Heart right ventricle (tissue), 16 donors: ENCODE results near the gene COA1. TPM values are rescaled to one million over a fixed set of nuclear protein-coding genes. Genes with fewer than 3 reads are reported as not detected.

Experiments
- ATAC-seq, 8 donors: fragments of 200-7000 bp; cut with Tn5 transposase; one replicate each; pipeline ENCODE4 v1.9.1; 2020; ENCODE audit warnings: mild to moderate bottlenecking in 8 of 8, moderate library complexity in 8 of 8, moderate number of reproducible peaks in 1 of 8
- DNase-seq, 2 donors: peaks; one replicate each; pipeline ENCODE4 v3.0.0-alpha.2; 2020
- H3K27ac ChIP-seq, 10 donors: fragments of 200-600 bp; sonication (generic) in 2 of 10; one replicate each; pipeline versions ENCODE4 v1.5.0 to v1.8.0; 2020 to 2022; ENCODE audit warnings: mild to moderate bottlenecking in 3 of 10
- H3K27me3 ChIP-seq, 7 donors: fragments of 200-600 bp; one replicate each; pipeline ENCODE4 v1.8.0; 2021 to 2022; ENCODE audit warnings: mild to moderate bottlenecking in 2 of 7
- H3K36me3 ChIP-seq, 9 donors: fragments of 200-600 bp; sonication (generic) in 1 of 9; one replicate each; pipeline versions ENCODE4 v1.5.0 to v1.8.0; 2020 to 2022; ENCODE audit warnings: mild to moderate bottlenecking in 2 of 9
- H3K4me1 ChIP-seq, 9 donors: fragments of 200-600 bp; sonication (generic) in 1 of 9; one replicate each; pipeline versions ENCODE4 v1.5.0 to v1.8.0; 2020 to 2022; ENCODE audit warnings: mild to moderate bottlenecking in 4 of 9
- H3K4me3 ChIP-seq, 10 donors: fragments of 200-600 bp; sonication (generic) in 2 of 10; one replicate each; pipeline versions ENCODE4 v1.5.0 to v1.8.0; 2020 to 2022; ENCODE audit warnings: mild to moderate bottlenecking in 7 of 10, moderate library complexity in 2 of 10
- H3K9me3 ChIP-seq, 11 donors: fragments of 200-600 bp in 10 of 11; sonication (generic) in 2 of 11; one replicate each; pipeline versions ENCODE4 v1.5.0 to v1.8.0; 2013 to 2022; ENCODE audit warnings: mild to moderate bottlenecking in 2 of 11, control low read depth in 1 of 11, moderate library complexity in 1 of 11
- WGBS, 2 donors: extraction: QIAGEN DNeasy Blood & Tissue Kit; methylation state at CpG; one replicate each; pipeline ENCODE4 v1.1.7; 2013; ENCODE audit warnings: inconsistent platforms in 1 of 2; 5-methylcytosine and 5-hydroxymethylcytosine counted together
- intact Hi-C, 10 donors: fragments of 100-400 bp; cut with DNase I; formaldehyde crosslinking; loops; one replicate each; pipeline versions ENCODE4 v1.11.1 to v1.14.2; 2022
- polyA plus RNA-seq, 2 donors: library from polyadenylated mRNA; stranded (reverse); fragments of 200-250 nt; gene quantifications; one replicate each; pipeline ENCODE4 v1.2.3, GENCODE V29; 2013
- total RNA-seq, 10 donors: library from RNA; stranded (reverse); fragmentation: NEBNext Ultra II Directional in 3 of 10; extraction: Animal tissue kit (Norgen Biotek cat#: 25700) in 3 of 10; gene quantifications; one replicate each; pipeline versions ENCODE4 v1.2.1 to v1.2.4, GENCODE V29; 2021 to 2023
- TF ChIP-seq, protein P1 (sequence below), 9 donors: fragments of 200-600 bp; sonication (generic) in 2 of 9; IDR thresholded peaks; one replicate each; pipeline versions ENCODE4 v1.5.0 to v1.8.0; 2021 to 2022; ENCODE audit warnings: antibody characterized with exemption in 9 of 9, mild to moderate bottlenecking in 5 of 9, moderate library complexity in 1 of 9
- donor health status: Arrhythmogenic right ventricular cardiomyopathy.
- donor health status: ischemic (EF 13 %, LVEDD 7.1; RV severe dilation, severe dysfunction).
- donor health status: healthy with polysubstance abuse.
- donor health status: DM: no; HTN: yes; CAD: no.
- donor health status: DM: no; HTN: no; CAD: no.
- donor health status: ischemic (EF 25% LVEDD 6.9; RV normal size, moderate dysfunction).
- donor health status: ischemic (EF 25% LVEDD 5.7; RV mildly dilated, moderate dysfunction).
- donor health status: healthy.
- donor health status: DM: yes; HTN: yes; CAD: no.
- donor health status: Ischemic cardiomyopathy.
- donor health status: ischemic (EF 35%, LVEDD 5.7; RV mildly dilated, moderate dysfunction).
- donor health status: nonischemic (EF 11% LVEDD 7.7; RV severe dilation, severe dysfunction).
- donor health status: DM: yes; HTN: yes; CAD: no.
- donor health status: PGD.
- donor health status: ischemic (EF 29% LVEDD 5.4; RV normal size, mild dysfunction).
- donor health status: nonischemic (EF 23%, LVEDD 6.1; RV moderate dilation, normal function).

The COA1 gene
- total and polyA plus RNA-seq, 12 donors, result 52.1 to 83.3 (median 75.4) TPM

DNA sequence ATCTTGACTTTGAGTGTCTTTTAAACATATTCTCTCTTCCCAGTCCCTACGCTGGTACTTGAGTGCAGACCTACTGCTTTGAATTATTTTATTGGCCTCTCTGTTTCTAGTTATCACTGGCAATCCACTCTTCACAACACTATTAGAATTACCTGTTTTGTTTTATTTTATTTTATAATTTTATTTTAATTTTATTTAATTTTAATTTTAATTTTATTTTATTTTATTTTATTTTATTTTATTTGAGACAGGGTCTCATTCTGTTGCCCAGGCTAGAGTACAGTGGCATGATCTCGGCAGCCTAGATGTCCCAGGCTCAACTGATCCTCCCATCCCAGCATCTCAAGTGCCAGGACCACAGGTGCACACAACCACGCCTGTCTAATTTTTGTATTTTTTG is 139.6 kb downstream of the COA1 start:
- TF ChIP-seq, protein P1, sequence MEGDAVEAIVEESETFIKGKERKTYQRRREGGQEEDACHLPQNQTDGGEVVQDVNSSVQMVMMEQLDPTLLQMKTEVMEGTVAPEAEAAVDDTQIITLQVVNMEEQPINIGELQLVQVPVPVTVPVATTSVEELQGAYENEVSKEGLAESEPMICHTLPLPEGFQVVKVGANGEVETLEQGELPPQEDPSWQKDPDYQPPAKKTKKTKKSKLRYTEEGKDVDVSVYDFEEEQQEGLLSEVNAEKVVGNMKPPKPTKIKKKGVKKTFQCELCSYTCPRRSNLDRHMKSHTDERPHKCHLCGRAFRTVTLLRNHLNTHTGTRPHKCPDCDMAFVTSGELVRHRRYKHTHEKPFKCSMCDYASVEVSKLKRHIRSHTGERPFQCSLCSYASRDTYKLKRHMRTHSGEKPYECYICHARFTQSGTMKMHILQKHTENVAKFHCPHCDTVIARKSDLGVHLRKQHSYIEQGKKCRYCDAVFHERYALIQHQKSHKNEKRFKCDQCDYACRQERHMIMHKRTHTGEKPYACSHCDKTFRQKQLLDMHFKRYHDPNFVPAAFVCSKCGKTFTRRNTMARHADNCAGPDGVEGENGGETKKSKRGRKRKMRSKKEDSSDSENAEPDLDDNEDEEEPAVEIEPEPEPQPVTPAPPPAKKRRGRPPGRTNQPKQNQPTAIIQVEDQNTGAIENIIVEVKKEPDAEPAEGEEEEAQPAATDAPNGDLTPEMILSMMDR (IDR thresholded peaks at IDR 0.05), result no peak
- Histone ChIP-seq H3K4me3 (no peak overlapping the region), H3K4me1 (peaks cover 0 to 62% (median 15%) of the 10 kb centered on the region in 9 donors), H3K27ac (no peak overlapping the region), H3K9me3 (no peaks in the 10 kb centered on the region), H3K36me3 (no peaks in the 10 kb centered on the region), H3K27me3 (no peaks in the 10 kb centered on the region)
- intact Hi-C loops, result loop anchor here in 2 of 10 donors (5.0 to 10.0 kb wide), 2 partner anchors 38 to 245 kb away; no protein-coding TSS in a partner anchor
- ATAC-seq (no peak), DNase-seq (no peak)
- 97 to 99% methylated on average over 3 of the region's 3 CpGs for WGBS, 2 donors

Other genes with a start within 250 kb of the COA1 start
- gene STK17A, start 146.4 kb downstream of the COA1 start, total RNA-seq, result 10 to 100 TPM; 10.6 to 37.4 (median 23.3) TPM
- 10 to 100 TPM in 1 of 2 donors, 1 to 10 TPM in 1; 7.8 to 11.5 TPM for gene STK17A, start 146.4 kb downstream of the COA1 start, polyA plus RNA-seq
- gene BLVRA, start 29.2 kb upstream of the COA1 start, total RNA-seq, result 10 to 100 TPM; 39.4 to 68.9 (median 45.1) TPM
- 10 to 100 TPM; 47.8 to 54.6 TPM for gene BLVRA, start 29.2 kb upstream of the COA1 start, polyA plus RNA-seq
- gene MRPS24, start 140.0 kb upstream of the COA1 start, total RNA-seq, result 100 to 1,000 TPM; 124 to 197 (median 154) TPM
- 100 to 1,000 TPM; 164 to 227 TPM for gene MRPS24, start 140.0 kb upstream of the COA1 start, polyA plus RNA-seq
- gene URGCP, start 177.1 kb upstream of the COA1 start, total RNA-seq, result 10 to 100 TPM; 34.6 to 46.3 (median 40.0) TPM
- 10 to 100 TPM; 14.1 to 33.1 TPM for gene URGCP, start 177.1 kb upstream of the COA1 start, polyA plus RNA-seq
- 10 to 100 TPM; 34.4 to 56.1 (median 44.6) TPM for gene UBE2D4, start 196.9 kb upstream of the COA1 start, total RNA-seq
- 10 to 100 TPM; 26.2 to 35.6 TPM for gene UBE2D4, start 196.9 kb upstream of the COA1 start, polyA plus RNA-seq